H9 (cell line): ENCODE measurements around the gene SNX17. TPM values are rescaled to one million over a fixed set of nuclear protein-coding genes. Genes with fewer than 3 reads are reported as not detected.

Source experiments
- DNase-seq: peaks from one replicate; pipeline ENCODE4 v3.0.0-alpha.2; 2017
- H2AFZ ChIP-seq: one replicate; pipeline ENCODE4 v1.6.1; 2013; ENCODE audit warnings: mild to moderate bottlenecking, low read length, control low read depth, moderate library complexity
- H2AK5ac ChIP-seq: 2 replicates; pipeline ENCODE4 v1.6.1; 2013; ENCODE audit warnings: low read length, control low read depth, mixed read lengths; ENCODE audit not compliant: insufficient read length
- H2BK120ac ChIP-seq: one replicate; pipeline ENCODE4 v1.6.1; 2013; ENCODE audit warnings: low read depth, mild to moderate bottlenecking, low read length, control low read depth, inconsistent platforms; ENCODE audit not compliant: poor library complexity, severe bottlenecking
- H2BK12ac ChIP-seq: 2 replicates; pipeline ENCODE4 v1.6.1; 2013; ENCODE audit warnings: low read length, control low read depth, mixed read lengths, low read depth; ENCODE audit not compliant: insufficient read length
- H2BK15ac ChIP-seq: 2 replicates; pipeline ENCODE4 v1.6.1; 2013; ENCODE audit warnings: low read depth, low read length, control low read depth
- H2BK20ac ChIP-seq: one replicate; pipeline ENCODE4 v1.6.1; 2013; ENCODE audit warnings: low read depth, mild to moderate bottlenecking, low read length, control low read depth, inconsistent platforms; ENCODE audit not compliant: poor library complexity, severe bottlenecking
- H2BK5ac ChIP-seq: 2 replicates; pipeline ENCODE4 v1.6.1; 2013; ENCODE audit warnings: low read length, control low read depth, mixed read lengths; ENCODE audit not compliant: insufficient read length
- H3K14ac ChIP-seq: 2 replicates; pipeline ENCODE4 v1.6.1; 2013; ENCODE audit warnings: low read length, control low read depth; ENCODE audit not compliant: insufficient read depth
- H3K18ac ChIP-seq: 2 replicates; pipeline ENCODE4 v1.6.1; 2013; ENCODE audit warnings: low read depth, mild to moderate bottlenecking, mixed read lengths, low read length, control low read depth; ENCODE audit not compliant: insufficient read length
- H3K23ac ChIP-seq: 2 replicates; pipeline ENCODE4 v1.6.1; 2013; ENCODE audit warnings: low read length, control low read depth, mixed read lengths, low read depth; ENCODE audit not compliant: insufficient read length
- H3K23me2 ChIP-seq: 2 replicates; pipeline ENCODE4 v1.6.1; 2013; ENCODE audit warnings: low read depth, mild to moderate bottlenecking, mixed read lengths, low read length, control low read depth; ENCODE audit not compliant: insufficient read length, poor library complexity, severe bottlenecking
- H3K27ac ChIP-seq: 2 replicates; pipeline ENCODE4 v1.5.1; 2013; ENCODE audit warnings: low read length, control low read depth, mixed read lengths, low read depth; ENCODE audit not compliant: insufficient read length
- H3K27me3 ChIP-seq: 2 replicates; pipeline ENCODE4 v1.6.1; 2013; ENCODE audit warnings: low read length, control low read depth, inconsistent platforms; ENCODE audit not compliant: insufficient read depth
- H3K4ac ChIP-seq: 2 replicates; pipeline ENCODE4 v1.6.1; 2013; ENCODE audit warnings: low read depth, mild to moderate bottlenecking, control low read depth, inconsistent platforms, low read length, moderate library complexity
- H3K4me1 ChIP-seq: 2 replicates; pipeline ENCODE4 v1.6.1; 2013; ENCODE audit warnings: low read length, control low read depth, inconsistent platforms; ENCODE audit not compliant: insufficient read depth
- H3K4me2 ChIP-seq: 2 replicates; pipeline ENCODE4 v1.6.1; 2013; ENCODE audit warnings: low read length, control low read depth, mixed read lengths; ENCODE audit not compliant: insufficient read length, insufficient read depth
- H3K56ac ChIP-seq: 2 replicates; pipeline ENCODE4 v1.6.1; 2013; ENCODE audit warnings: low read depth, mild to moderate bottlenecking, mixed read lengths, low read length, control low read depth; ENCODE audit not compliant: insufficient read length
- H3K79me1 ChIP-seq: 2 replicates; pipeline ENCODE4 v1.6.1; 2013; ENCODE audit warnings: low read depth, mild to moderate bottlenecking, moderate library complexity, low read length, control low read depth, inconsistent platforms; ENCODE audit not compliant: insufficient read depth, poor library complexity, severe bottlenecking
- H3K79me2 ChIP-seq: 2 replicates; pipeline ENCODE4 v1.6.1; 2013; ENCODE audit warnings: low read length, control low read depth, inconsistent platforms; ENCODE audit not compliant: insufficient read depth
- H3K9ac ChIP-seq: 2 replicates; pipeline ENCODE4 v1.6.1; 2013; ENCODE audit warnings: low read length, control low read depth, mixed read lengths; ENCODE audit not compliant: insufficient read length; ENCODE audit errors: extremely low read depth
- H3K9me3 ChIP-seq: one replicate; pipeline ENCODE4 v1.6.1; 2013; ENCODE audit warnings: low read depth, low read length, inconsistent platforms; ENCODE audit not compliant: control insufficient read depth
- H3T11ph ChIP-seq: one replicate; pipeline ENCODE4 v1.6.1; 2013; ENCODE audit warnings: mild to moderate bottlenecking, low read length, control low read depth, inconsistent platforms
- H4K20me1 ChIP-seq: one replicate; pipeline ENCODE4 v1.6.1; 2013; ENCODE audit not compliant: control insufficient read depth, insufficient read length, insufficient read depth
- H4K5ac ChIP-seq: 2 replicates; pipeline ENCODE4 v1.6.1; 2013; ENCODE audit warnings: low read depth, mild to moderate bottlenecking, mixed read lengths, low read length, control low read depth; ENCODE audit not compliant: insufficient read length
- H4K8ac ChIP-seq: replicated peaks from 2 replicates; pipeline ENCODE4 v1.6.1; 2013; ENCODE audit warnings: low read length, control low read depth, mixed read lengths, low read depth; ENCODE audit not compliant: insufficient read length
- H4K91ac ChIP-seq: 2 replicates; pipeline ENCODE4 v1.6.1; 2013; ENCODE audit warnings: low read depth, mild to moderate bottlenecking, moderate library complexity, mixed read lengths, low read length, control low read depth; ENCODE audit not compliant: insufficient read length
- H3K27ac Mint-ChIP-seq, 3 experiments: 2 replicates in 2 of 3; 3 replicates in 1 of 3; pipeline ENCODE4 v1.8.0; 2020 to 2021; ENCODE audit warnings: mixed read lengths in 3 of 3, mild to moderate bottlenecking in 1 of 3, moderate library complexity in 1 of 3
- H3K27me3 Mint-ChIP-seq: 2 replicates; pipeline ENCODE4 v1.8.0; 2021; ENCODE audit warnings: low read depth, mild to moderate bottlenecking, moderate library complexity, mixed read lengths
- H3K36me3 Mint-ChIP-seq, 3 experiments: 2 replicates in 2 of 3; 3 replicates in 1 of 3; pipeline ENCODE4 v1.8.0; 2020 to 2021; ENCODE audit warnings: low read depth in 3 of 3, mixed read lengths in 3 of 3; ENCODE audit not compliant: insufficient read depth in 1 of 3
- H3K4me1 Mint-ChIP-seq, 2 experiments: 2 replicates each; pipeline ENCODE4 v1.8.0; 2020; ENCODE audit warnings: mixed read lengths in 2 of 2
- H3K4me3 Mint-ChIP-seq, 2 experiments: 2 replicates in 1 of 2; 3 replicates in 1 of 2; pipeline ENCODE4 v1.8.0; 2020 to 2021; ENCODE audit warnings: mild to moderate bottlenecking in 2 of 2, mixed read lengths in 2 of 2, moderate library complexity in 1 of 2
- H3K9me3 Mint-ChIP-seq, 2 experiments: 2 replicates in 1 of 2; 3 replicates in 1 of 2; pipeline ENCODE4 v1.8.0; 2020; ENCODE audit warnings: mild to moderate bottlenecking in 2 of 2, mixed read lengths in 2 of 2, moderate library complexity in 1 of 2
- WGBS: extraction: QIAGEN DNeasy Blood & Tissue Kit; methylation state at CpG from one replicate; pipeline ENCODE4 v1.1.7; 2013; ENCODE audit warnings: missing lambda C conversion rate, low lambda C conversion rate, mixed read lengths; ENCODE audit not compliant: insufficient read length; ENCODE audit errors: extremely low coverage; 5-methylcytosine and 5-hydroxymethylcytosine counted together
- total RNA-seq: library from RNA; stranded (reverse); gene quantifications from 2 replicates; pipeline ENCODE4 v1.2.1, GENCODE V29; 2021
- TF ChIP-seq, protein P1 (sequence below): fragments of 200-600 bp; sonication (generic); conservative IDR thresholded peaks from 3 replicates; pipeline ENCODE4 v1.8.0; 2021; ENCODE audit warnings: antibody characterized with exemption, mild to moderate bottlenecking

Gene SNX17
- total RNA-seq, 1 experiment from 2014 or later: 81.1 TPM

DNA sequence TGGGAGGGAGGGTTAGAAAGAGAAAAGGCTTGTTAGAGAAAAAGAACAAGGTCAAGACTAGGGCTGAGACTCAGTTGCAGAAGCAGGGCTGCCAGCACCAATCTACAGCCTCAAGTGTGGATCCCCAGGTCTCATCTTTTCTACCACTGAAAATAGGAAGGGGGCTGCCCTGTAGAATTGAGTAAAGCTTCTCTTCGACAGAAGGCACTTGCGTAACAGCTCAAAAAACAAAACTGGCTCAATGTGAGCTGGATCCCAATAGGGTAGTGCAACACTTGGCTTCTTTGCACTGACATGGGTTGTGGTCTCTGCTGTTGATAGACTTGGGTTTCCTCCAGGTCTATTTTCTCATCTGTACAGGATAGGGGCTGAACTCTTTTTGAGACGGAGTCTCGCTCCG lies 45.7 kb upstream of the SNX17 start:
- Histone ChIP-seq H2BK5ac (no peak overlapping the region), H3K4me2 (no peak overlapping the region), H3K27ac (no peak overlapping the region), H3K27me3 (no peaks in the 10 kb centered on the region), H4K8ac (no peak overlapping the region), H3K9me3 (no peaks in the 10 kb centered on the region), H3K79me1 (no peaks in the 10 kb centered on the region), H4K91ac (no peak overlapping the region), H2BK20ac (no peak overlapping the region), H3K79me2 (no peaks in the 10 kb centered on the region), H3K9ac (no peak overlapping the region), H2BK120ac (no peak overlapping the region), H3K23me2 (peaks cover 10% of the 10 kb centered on the region), H2AK5ac (no peak overlapping the region), H3K23ac (no peak overlapping the region), H3K18ac (no peak overlapping the region), H2AFZ (no peak overlapping the region), H4K5ac (no peak overlapping the region), H3T11ph (no peak overlapping the region), H3K56ac (no peak overlapping the region), H2BK12ac (no peak overlapping the region), H3K14ac (no peak overlapping the region), H3K4me1 (0 out of 2 replicates have a peak, but pooled peaks cover 2% of the 10 kb centered on the region), H3K4ac (no peak overlapping the region), H4K20me1 (no peaks in the 10 kb centered on the region), H2BK15ac (no peak overlapping the region)
- TF ChIP-seq, protein P1, sequence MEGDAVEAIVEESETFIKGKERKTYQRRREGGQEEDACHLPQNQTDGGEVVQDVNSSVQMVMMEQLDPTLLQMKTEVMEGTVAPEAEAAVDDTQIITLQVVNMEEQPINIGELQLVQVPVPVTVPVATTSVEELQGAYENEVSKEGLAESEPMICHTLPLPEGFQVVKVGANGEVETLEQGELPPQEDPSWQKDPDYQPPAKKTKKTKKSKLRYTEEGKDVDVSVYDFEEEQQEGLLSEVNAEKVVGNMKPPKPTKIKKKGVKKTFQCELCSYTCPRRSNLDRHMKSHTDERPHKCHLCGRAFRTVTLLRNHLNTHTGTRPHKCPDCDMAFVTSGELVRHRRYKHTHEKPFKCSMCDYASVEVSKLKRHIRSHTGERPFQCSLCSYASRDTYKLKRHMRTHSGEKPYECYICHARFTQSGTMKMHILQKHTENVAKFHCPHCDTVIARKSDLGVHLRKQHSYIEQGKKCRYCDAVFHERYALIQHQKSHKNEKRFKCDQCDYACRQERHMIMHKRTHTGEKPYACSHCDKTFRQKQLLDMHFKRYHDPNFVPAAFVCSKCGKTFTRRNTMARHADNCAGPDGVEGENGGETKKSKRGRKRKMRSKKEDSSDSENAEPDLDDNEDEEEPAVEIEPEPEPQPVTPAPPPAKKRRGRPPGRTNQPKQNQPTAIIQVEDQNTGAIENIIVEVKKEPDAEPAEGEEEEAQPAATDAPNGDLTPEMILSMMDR: no peak
- DNase-seq: no peak
- Mint-ChIP-seq H3K27ac (peak overlapping the region in 2 of 3 experiments; percentile 14 to 61; a peak in 3 of 7 replicates), H3K9me3 (peaks cover 0 to 2% of the 10 kb centered on the region in 2 experiments; a peak in 2 of 5 replicates), H3K4me1 (peaks cover 13 to 19% of the 10 kb centered on the region in 2 experiments), H3K36me3 (peaks cover 25 to 43% (median 39%) of the 10 kb centered on the region in 3 experiments), H3K4me3 (peak overlapping the region; percentile 4 to 21; a peak in 4 of 5 replicates), H3K27me3 (no peaks in the 10 kb centered on the region)
- WGBS: no CpG with 5 or more reads among the region's 5 CpGs
